Activated T-helper 1 cell treated with anti-CD3 and anti-CD28 coated beads, Interleukin-12 subunit alpha, Interleukin-12 subunit beta, Interleukin-2, Interleukin-4 antibody, amounts not matched to agents 30 ng/mL and 10 ng/mL and 1 ng/mL, durations not matched to agents 14 hours and 24 hours and 36 hours (primary cell): ENCODE data around the gene IFT172. TPM values are rescaled to one million over a fixed set of nuclear protein-coding genes. Genes with fewer than 3 reads are reported as not detected.
"Not testable (repeated sequence)": the region's sequence is repeated elsewhere in the genome, so short reads cannot be mapped to it uniquely, and the experiment has no call there.

Source experiments
- DNase-seq: peaks from one replicate; pipeline ENCODE4 v3.0.0; 2021; ENCODE audit warnings: low spot score
- H3K27ac Mint-ChIP-seq: one replicate; pipeline ENCODE4 v1.8.0; 2021; ENCODE audit warnings: mild to moderate bottlenecking, mixed read lengths
- H3K27me3 Mint-ChIP-seq: one replicate; pipeline ENCODE4 v1.8.0; 2022; ENCODE audit warnings: mild to moderate bottlenecking, moderate library complexity, mixed read lengths; ENCODE audit not compliant: insufficient read depth
- H3K36me3 Mint-ChIP-seq: one replicate; pipeline ENCODE4 v1.8.0; 2021; ENCODE audit warnings: low read depth, mixed read lengths
- H3K4me1 Mint-ChIP-seq: one replicate; pipeline ENCODE4 v1.8.0; 2021; ENCODE audit warnings: low read depth, mixed read lengths
- H3K4me3 Mint-ChIP-seq: one replicate; pipeline ENCODE4 v1.8.0; 2021; ENCODE audit warnings: mild to moderate bottlenecking, moderate library complexity, mixed read lengths
- H3K9me3 Mint-ChIP-seq: one replicate; pipeline ENCODE4 v1.8.0; 2021; ENCODE audit warnings: mixed read lengths
- intact Hi-C: fragments of 100-400 bp; cut with micrococcal nuclease; formaldehyde crosslinking; loops from one replicate; pipeline ENCODE4 v1.15.1; 2024
- total RNA-seq: library from RNA; stranded (reverse); gene quantifications from 2 replicates; pipeline ENCODE4 v1.2.3, GENCODE V29; 2022

IFT172 gene, protein sequence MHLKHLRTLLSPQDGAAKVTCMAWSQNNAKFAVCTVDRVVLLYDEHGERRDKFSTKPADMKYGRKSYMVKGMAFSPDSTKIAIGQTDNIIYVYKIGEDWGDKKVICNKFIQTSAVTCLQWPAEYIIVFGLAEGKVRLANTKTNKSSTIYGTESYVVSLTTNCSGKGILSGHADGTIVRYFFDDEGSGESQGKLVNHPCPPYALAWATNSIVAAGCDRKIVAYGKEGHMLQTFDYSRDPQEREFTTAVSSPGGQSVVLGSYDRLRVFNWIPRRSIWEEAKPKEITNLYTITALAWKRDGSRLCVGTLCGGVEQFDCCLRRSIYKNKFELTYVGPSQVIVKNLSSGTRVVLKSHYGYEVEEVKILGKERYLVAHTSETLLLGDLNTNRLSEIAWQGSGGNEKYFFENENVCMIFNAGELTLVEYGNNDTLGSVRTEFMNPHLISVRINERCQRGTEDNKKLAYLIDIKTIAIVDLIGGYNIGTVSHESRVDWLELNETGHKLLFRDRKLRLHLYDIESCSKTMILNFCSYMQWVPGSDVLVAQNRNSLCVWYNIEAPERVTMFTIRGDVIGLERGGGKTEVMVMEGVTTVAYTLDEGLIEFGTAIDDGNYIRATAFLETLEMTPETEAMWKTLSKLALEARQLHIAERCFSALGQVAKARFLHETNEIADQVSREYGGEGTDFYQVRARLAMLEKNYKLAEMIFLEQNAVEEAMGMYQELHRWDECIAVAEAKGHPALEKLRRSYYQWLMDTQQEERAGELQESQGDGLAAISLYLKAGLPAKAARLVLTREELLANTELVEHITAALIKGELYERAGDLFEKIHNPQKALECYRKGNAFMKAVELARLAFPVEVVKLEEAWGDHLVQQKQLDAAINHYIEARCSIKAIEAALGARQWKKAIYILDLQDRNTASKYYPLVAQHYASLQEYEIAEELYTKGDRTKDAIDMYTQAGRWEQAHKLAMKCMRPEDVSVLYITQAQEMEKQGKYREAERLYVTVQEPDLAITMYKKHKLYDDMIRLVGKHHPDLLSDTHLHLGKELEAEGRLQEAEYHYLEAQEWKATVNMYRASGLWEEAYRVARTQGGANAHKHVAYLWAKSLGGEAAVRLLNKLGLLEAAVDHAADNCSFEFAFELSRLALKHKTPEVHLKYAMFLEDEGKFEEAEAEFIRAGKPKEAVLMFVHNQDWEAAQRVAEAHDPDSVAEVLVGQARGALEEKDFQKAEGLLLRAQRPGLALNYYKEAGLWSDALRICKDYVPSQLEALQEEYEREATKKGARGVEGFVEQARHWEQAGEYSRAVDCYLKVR (N-terminal part only)
- 13.4 and 13.5 TPM in 2 replicates for total RNA-seq

- Mint-ChIP-seq H3K4me3 (peak within 1 kb of the TSS; percentile 91), H3K36me3 (no peaks in the 10 kb centered on the region), H3K4me1 (peaks cover 22% of the 10 kb centered on the region), H3K9me3 (no peaks in the 10 kb centered on the region), H3K27ac (peak within 1 kb of the TSS; percentile 91), H3K27me3 (peaks cover 13% of the 10 kb centered on the region)
- peak; percentile 98 for DNase-seq
- intact Hi-C loops, result loop anchor here (1.0 to 10.0 kb wide), 11 partner anchors 61 to 405 kb away; partner anchors contain the start of genes CAD, EIF2B4, GTF3C2 and KHK
Measured at GRCh38 chr2:27489498-27490397, at the start of gene IFT172. TSS of gene IFT172 (minus strand) at chr2:27489743. CDS start at chr2:27489653, 90 bp downstream.

DNA sequence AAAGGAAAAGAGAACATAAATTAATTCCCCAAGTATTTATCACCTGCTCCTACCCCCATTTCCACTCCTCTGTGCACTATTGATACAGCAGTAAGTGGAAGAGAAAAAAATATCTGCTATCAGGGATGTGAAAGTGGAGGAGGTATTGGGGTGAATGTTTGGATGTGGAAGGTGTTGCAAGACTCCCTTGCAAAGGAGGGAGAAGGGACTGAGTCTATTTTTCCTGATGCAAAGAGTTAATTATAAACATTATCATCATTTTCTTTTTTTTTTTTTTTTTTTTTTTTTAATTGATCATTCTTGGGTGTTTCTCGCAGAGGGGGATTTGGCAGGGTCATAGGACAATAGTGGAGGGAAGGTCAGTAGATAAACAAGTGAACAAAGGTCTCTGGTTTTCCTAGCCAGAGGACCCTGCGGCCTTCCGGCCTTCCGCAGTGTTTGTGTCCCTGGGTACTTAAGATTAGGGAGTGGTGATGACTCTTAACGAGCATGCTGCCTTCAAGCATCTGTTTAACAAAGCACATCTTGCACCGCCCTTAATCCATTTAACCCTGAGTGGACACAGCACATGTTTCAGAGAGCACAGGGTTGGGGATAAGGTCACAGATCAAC lies 49.4 kb upstream of the IFT172 start:
- H3K4me3 Mint-ChIP-seq, DNase-seq, intact Hi-C loops, H3K36me3 Mint-ChIP-seq, H3K27ac Mint-ChIP-seq, H3K9me3 Mint-ChIP-seq, H3K4me1 Mint-ChIP-seq: not testable (repeated sequence)
- peaks cover 26% of the 10 kb centered on the region for H3K27me3 Mint-ChIP-seq

GRCh38 chr2:27537287-27537686 lies 47.7 kb upstream of the IFT172 start:
- H3K27me3 Mint-ChIP-seq, result peaks cover 25% of the 10 kb centered on the region
- H3K9me3 Mint-ChIP-seq, result no peaks in the 10 kb centered on the region
- no peaks in the 10 kb centered on the region for H3K36me3 Mint-ChIP-seq

DNA sequence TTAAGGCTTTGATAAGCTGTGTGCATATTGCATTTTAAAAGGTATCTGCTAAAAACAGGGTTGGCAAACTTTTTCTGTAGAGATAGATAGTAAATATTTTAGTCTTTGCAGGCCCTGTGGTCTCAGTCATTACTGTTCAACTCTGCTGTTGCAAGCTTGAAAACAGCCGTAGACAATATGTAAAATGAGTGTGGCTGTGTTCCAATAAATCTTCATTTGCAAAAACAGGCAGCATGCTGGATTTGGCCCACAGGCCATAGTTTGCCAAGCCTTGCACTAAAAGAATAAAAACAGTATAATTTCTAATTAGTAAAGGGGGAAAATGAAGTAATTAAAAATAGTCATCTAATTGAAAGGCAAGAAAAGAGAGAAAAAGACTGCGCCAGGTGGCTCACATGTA lies 42.4 kb upstream of the IFT172 start:
- DNase-seq, result no peak
- H3K4me1 Mint-ChIP-seq, result no peaks in the 10 kb centered on the region

More at GRCh38 chr2:27537287-27537686, 47.7 kb upstream of the IFT172 start:
- intact Hi-C loops, result no loop called here
- DNase-seq, result no peak
- Mint-ChIP-seq H3K27ac (no peak overlapping the region), H3K4me1 (no peaks in the 10 kb centered on the region), H3K4me3 (no peak overlapping the region)

GRCh38 chr2:27527182-27527581 lies 37.6 kb upstream of the IFT172 start:
- peaks cover 5% of the 10 kb centered on the region for H3K9me3 Mint-ChIP-seq
- no peaks in the 10 kb centered on the region for H3K4me1 Mint-ChIP-seq
- no peak overlapping the region for H3K4me3 Mint-ChIP-seq
- peaks cover 9% of the 10 kb centered on the region for H3K27me3 Mint-ChIP-seq
- intact Hi-C loops, result no loop called here
- DNase-seq, result no peak
- H3K27ac Mint-ChIP-seq, result no peak overlapping the region
- H3K36me3 Mint-ChIP-seq, result no peaks in the 10 kb centered on the region

More for the DNA sequence above, 42.4 kb upstream of the IFT172 start:
- no peak overlapping the region for H3K27ac Mint-ChIP-seq
- intact Hi-C loops, result no loop called here
- H3K4me3 Mint-ChIP-seq, result no peak overlapping the region
- peaks cover 5% of the 10 kb centered on the region for H3K9me3 Mint-ChIP-seq
- peaks cover 25% of the 10 kb centered on the region for H3K27me3 Mint-ChIP-seq
- H3K36me3 Mint-ChIP-seq, result no peaks in the 10 kb centered on the region

DNA sequence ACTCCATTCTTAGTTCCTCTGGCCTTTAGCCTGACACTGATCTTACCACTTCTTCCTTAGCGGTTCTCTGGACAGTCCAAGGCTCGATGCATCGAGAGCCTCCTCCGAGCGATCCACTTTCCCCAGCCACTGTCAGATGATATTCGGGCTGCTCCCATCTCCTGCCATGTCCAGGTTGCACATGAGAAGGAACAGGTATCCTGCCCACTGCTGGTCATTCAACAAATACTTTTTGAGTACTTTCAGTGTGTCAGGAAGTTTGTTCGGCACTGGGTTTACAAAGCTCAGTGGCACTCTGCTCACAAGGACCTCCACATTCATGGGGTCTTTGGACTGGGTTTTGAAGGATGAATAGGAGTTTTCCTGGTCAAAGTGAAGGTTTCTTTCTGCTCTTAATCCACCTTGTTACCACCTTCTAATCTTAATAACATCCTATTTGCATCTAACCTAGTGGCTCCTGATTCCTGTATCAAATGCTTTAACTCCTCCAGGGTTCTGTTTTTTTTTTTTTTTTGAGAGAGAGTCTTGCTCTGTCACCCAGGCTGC lies 32.9 kb upstream of the IFT172 start:
- no peak for DNase-seq
- H3K27me3 Mint-ChIP-seq, result peaks cover 3% of the 10 kb centered on the region
- no peak overlapping the region for H3K27ac Mint-ChIP-seq
- no peak overlapping the region for H3K4me3 Mint-ChIP-seq
- H3K36me3 Mint-ChIP-seq, result no peaks in the 10 kb centered on the region
- intact Hi-C loops, result no loop called here
- no peaks in the 10 kb centered on the region for H3K9me3 Mint-ChIP-seq
- no peaks in the 10 kb centered on the region for H3K4me1 Mint-ChIP-seq

DNA sequence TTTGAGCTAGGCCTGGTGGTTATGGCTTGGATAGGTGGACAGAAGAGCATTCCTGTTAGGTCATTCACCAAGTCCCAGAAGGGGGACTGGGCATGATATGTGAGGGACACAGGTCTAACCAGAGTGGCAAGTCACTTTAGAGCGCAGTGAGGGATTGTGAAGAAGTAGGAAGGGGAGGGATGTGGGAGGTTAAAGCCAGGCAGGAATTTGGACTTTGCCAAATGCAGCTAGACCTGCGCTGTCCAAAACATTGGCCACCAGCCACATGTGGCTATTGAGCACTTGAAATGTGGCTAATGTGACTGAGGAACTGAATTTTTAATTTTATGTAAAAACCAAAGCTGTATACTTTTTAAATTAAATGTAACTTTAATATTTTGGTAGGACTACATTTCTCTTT lies 30.8 kb upstream of the IFT172 start:
- no peak overlapping the region for H3K4me3 Mint-ChIP-seq
- intact Hi-C loops, result no loop called here
- H3K36me3 Mint-ChIP-seq, result no peaks in the 10 kb centered on the region
- DNase-seq, result no peak
- H3K27me3 Mint-ChIP-seq, result peaks cover 3% of the 10 kb centered on the region
- H3K9me3 Mint-ChIP-seq, result no peaks in the 10 kb centered on the region
- H3K4me1 Mint-ChIP-seq, result no peaks in the 10 kb centered on the region
- H3K27ac Mint-ChIP-seq, result no peak overlapping the region

GRCh38 chr2:27518782-27519113 lies 29.2 kb upstream of the IFT172 start:
- Mint-ChIP-seq H3K36me3 (no peaks in the 10 kb centered on the region), H3K4me3 (no peak overlapping the region), H3K27ac (no peak overlapping the region), H3K27me3 (peaks cover 12% of the 10 kb centered on the region), H3K4me1 (no peaks in the 10 kb centered on the region), H3K9me3 (no peaks in the 10 kb centered on the region)
- DNase-seq, result no peak
- intact Hi-C loops, result no loop called here

- H3K4me3 Mint-ChIP-seq, result no peak overlapping the region
- intact Hi-C loops, result no loop called here
- no peaks in the 10 kb centered on the region for H3K36me3 Mint-ChIP-seq
Measured at GRCh38 chr2:27518113-27518781, 28.7 kb upstream of the IFT172 start.

GRCh38 chr2:27509326-27509725 lies 19.8 kb upstream of the IFT172 start:
- Mint-ChIP-seq H3K4me1 (no peaks in the 10 kb centered on the region), H3K36me3 (no peaks in the 10 kb centered on the region), H3K27me3 (peaks cover 25% of the 10 kb centered on the region), H3K9me3 (no peaks in the 10 kb centered on the region), H3K27ac (no peak overlapping the region), H3K4me3 (no peak overlapping the region)
- no peak for DNase-seq
- intact Hi-C loops, result no loop called here

More at GRCh38 chr2:27518113-27518781, 28.7 kb upstream of the IFT172 start:
- no peaks in the 10 kb centered on the region for H3K9me3 Mint-ChIP-seq
- H3K4me1 Mint-ChIP-seq, result no peaks in the 10 kb centered on the region
- DNase-seq, result no peak
- no peak overlapping the region for H3K27ac Mint-ChIP-seq
- H3K27me3 Mint-ChIP-seq, result peaks cover 14% of the 10 kb centered on the region

DNA sequence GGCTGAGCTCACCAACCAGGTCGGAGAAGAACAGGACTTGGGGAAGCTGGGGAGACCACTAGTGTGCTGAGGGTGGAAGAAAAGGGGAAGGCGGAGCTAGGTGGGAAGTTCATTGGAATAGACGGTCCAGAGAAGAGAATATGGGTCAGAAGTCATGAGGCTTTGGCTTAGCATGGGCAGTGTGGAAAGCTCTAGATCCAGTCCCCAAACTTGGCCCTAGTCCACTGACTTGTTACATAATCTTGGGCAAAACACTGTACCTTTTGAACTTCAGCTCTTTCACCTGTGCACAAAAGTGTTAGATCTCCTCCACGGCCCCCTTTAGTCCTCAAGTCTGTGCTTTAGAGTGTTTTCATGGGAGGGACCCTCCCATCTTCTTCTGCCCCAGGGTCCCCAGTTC lies 17.8 kb upstream of the IFT172 start:
- Mint-ChIP-seq H3K27ac (no peak overlapping the region), H3K9me3 (no peaks in the 10 kb centered on the region), H3K27me3 (peaks cover 20% of the 10 kb centered on the region), H3K4me1 (no peaks in the 10 kb centered on the region), H3K4me3 (no peak overlapping the region), H3K36me3 (no peaks in the 10 kb centered on the region)
- intact Hi-C loops, result no loop called here
- DNase-seq, result no peak
